H1 (cell line): ENCODE results near the gene RPSA. TPM values are rescaled to one million over a fixed set of nuclear protein-coding genes. Genes with fewer than 3 reads are reported as not detected.

Source experiments
- CTCF ChIA-PET: fragments of 300-600 bp; sonication (Branson Sonifier 250); formaldehyde crosslinking; loops from one replicate; lab custom pipeline; 2021; ENCODE audit not compliant: partially characterized antibody; lab: Charles Lee
- POLR2A ChIA-PET: fragments of 300-600 bp; sonication (Branson Sonifier 250); formaldehyde crosslinking; loops from one replicate; lab custom pipeline; 2021; ENCODE audit warnings: inconsistent platforms; ENCODE audit not compliant: partially characterized antibody; lab: Charles Lee
- DNase-seq, 2 experiments: peaks; one replicate each; pipeline versions ENCODE4 v3.0.0 to v3.0.0-alpha.2; 2010 to 2022; ENCODE audit warnings: low spot score in 2 of 2, low read depth in 1 of 2, mixed read lengths in 1 of 2
- FAIRE-seq: peaks from 2 replicates; lab custom pipeline; 2011; peaks lifted over from hg19 to GRCh38; lab: Jason Lieb, UNC
- H2AFZ ChIP-seq: 2 replicates; pipeline ENCODE4 v1.8.1; 2012; ENCODE audit warnings: low read length, inconsistent platforms
- H2AK5ac ChIP-seq: 2 replicates; pipeline ENCODE4 v1.6.1; 2013; ENCODE audit warnings: low read depth, low read length
- H2BK120ac ChIP-seq: replicated peaks from 2 replicates; pipeline ENCODE3; 2013; ENCODE audit warnings: low read depth, low read length, inconsistent platforms
- H2BK12ac ChIP-seq: 2 replicates; pipeline ENCODE4 v1.6.1; 2013; ENCODE audit warnings: low read depth, low read length
- H2BK15ac ChIP-seq: 2 replicates; pipeline ENCODE4 v1.6.1; 2013; ENCODE audit warnings: low read length
- H2BK20ac ChIP-seq: 2 replicates; pipeline ENCODE4 v1.6.1; 2013; ENCODE audit warnings: low read length
- H2BK5ac ChIP-seq: 2 replicates; pipeline ENCODE4 v1.6.1; 2013; ENCODE audit warnings: low read depth, low read length
- H3K14ac ChIP-seq: 2 replicates; pipeline ENCODE4 v1.6.1; 2013; ENCODE audit warnings: inconsistent platforms; ENCODE audit not compliant: insufficient read length
- H3K18ac ChIP-seq: 2 replicates; pipeline ENCODE4 v1.6.1; 2013; ENCODE audit warnings: low read length; ENCODE audit errors: extremely low read depth
- H3K23ac ChIP-seq: 2 replicates; pipeline ENCODE4 v1.6.1; 2013; ENCODE audit warnings: inconsistent platforms; ENCODE audit not compliant: insufficient read length
- H3K23me2 ChIP-seq: 2 replicates; pipeline ENCODE4 v1.6.1; 2013; ENCODE audit warnings: low read depth, low read length
- H3K27ac ChIP-seq: 2 replicates; pipeline ENCODE4 v1.6.1; 2011; ENCODE audit warnings: low read depth, low read length, inconsistent platforms
- H3K27me3 ChIP-seq, 4 experiments: replicated peaks in 1 of 4; 1 replicate in 1 of 4; 2 replicates in 3 of 4; pipeline versions ENCODE4 v1.6.1 to v1.8.1; 2011 to 2013; ENCODE audit warnings: low read length in 3 of 4, mild to moderate bottlenecking in 3 of 4, inconsistent platforms in 2 of 4, mixed read lengths in 2 of 4, moderate library complexity in 1 of 4; ENCODE audit not compliant: control insufficient read depth in 3 of 4, insufficient read depth in 3 of 4; ENCODE audit errors: extremely low read depth in 1 of 4
- H3K36me3 ChIP-seq, 4 experiments: 2 replicates each; pipeline versions ENCODE4 v1.6.1 to v1.8.1; 2011 to 2013; ENCODE audit warnings: mild to moderate bottlenecking in 4 of 4, low read length in 3 of 4, moderate library complexity in 2 of 4, control low read depth in 1 of 4, inconsistent platforms in 1 of 4; ENCODE audit not compliant: insufficient read depth in 4 of 4, control insufficient read depth in 2 of 4
- H3K4ac ChIP-seq: replicated peaks from 2 replicates; pipeline ENCODE3; 2013; ENCODE audit warnings: low read length, low read depth, mixed read lengths, inconsistent platforms; ENCODE audit not compliant: insufficient read length
- H3K4me1 ChIP-seq, 4 experiments: replicated peaks in 1 of 4; 1 replicate in 1 of 4; 2 replicates in 3 of 4; pipeline versions ENCODE4 v1.6.1 to v1.8.1; 2011 to 2013; ENCODE audit warnings: low read length in 3 of 4, inconsistent platforms in 2 of 4, mixed read lengths in 1 of 4; ENCODE audit not compliant: insufficient read depth in 4 of 4, control insufficient read depth in 3 of 4
- H3K4me2 ChIP-seq, 2 experiments: 2 replicates each; pipeline versions ENCODE4 v1.6.1 to v1.8.1; 2011 to 2013; ENCODE audit warnings: low read depth in 2 of 2, low read length in 2 of 2, control low read depth in 1 of 2, inconsistent platforms in 1 of 2, mild to moderate bottlenecking in 1 of 2; ENCODE audit not compliant: insufficient read depth in 1 of 2
- H3K4me3 ChIP-seq, 4 experiments: fragments of 200-600, 300-600 bp in 1 of 4; sonication (generic), shearing (Covaris generic), sonication (Bioruptor Twin) in 1 of 4; 2 replicates each; pipeline versions ENCODE4 v1.5.1 to v1.8.1; 2011 to 2016; ENCODE audit warnings: low read length in 4 of 4, low read depth in 3 of 4, control low read depth in 2 of 4, inconsistent platforms in 2 of 4, mild to moderate bottlenecking in 2 of 4, mixed read lengths in 1 of 4, moderate library complexity in 1 of 4; ENCODE audit not compliant: insufficient read depth in 2 of 4; ENCODE audit errors: extremely low read depth in 1 of 4
- H3K56ac ChIP-seq: replicated peaks from 2 replicates; pipeline ENCODE3; 2013; ENCODE audit warnings: low read depth, mild to moderate bottlenecking, mixed read lengths, low read length, inconsistent platforms; ENCODE audit not compliant: insufficient read length
- H3K79me1 ChIP-seq: 2 replicates; pipeline ENCODE4 v1.6.1; 2013; ENCODE audit warnings: low read depth, low read length, control low read depth
- H3K79me2 ChIP-seq, 2 experiments: 2 replicates each; pipeline versions ENCODE4 v1.6.1 to v1.8.1; 2012 to 2013; ENCODE audit warnings: low read length in 2 of 2, mild to moderate bottlenecking in 2 of 2, inconsistent platforms in 1 of 2; ENCODE audit not compliant: insufficient read depth in 2 of 2, control insufficient read depth in 1 of 2
- H3K9ac ChIP-seq, 4 experiments: replicated peaks in 1 of 4; 1 replicate in 1 of 4; 2 replicates in 3 of 4; pipeline versions ENCODE4 v1.6.1 to v1.8.1; 2011 to 2013; ENCODE audit warnings: low read depth in 3 of 4, low read length in 3 of 4, control low read depth in 2 of 4, mild to moderate bottlenecking in 2 of 4, moderate library complexity in 2 of 4, inconsistent platforms in 1 of 4; ENCODE audit errors: extremely low read depth in 1 of 4
- H3K9me3 ChIP-seq, 2 experiments: 2 replicates each; pipeline versions ENCODE4 v1.6.1 to v1.8.1; 2012 to 2013; ENCODE audit warnings: mild to moderate bottlenecking in 2 of 2, moderate library complexity in 2 of 2, control low read depth in 1 of 2, inconsistent platforms in 1 of 2, low read depth in 1 of 2, low read length in 1 of 2, mixed read lengths in 1 of 2; ENCODE audit not compliant: insufficient read depth in 2 of 2
- H4K20me1 ChIP-seq, 2 experiments: replicated peaks in 1 of 2; 2 replicates each; pipeline versions ENCODE3 to v1.8.1; 2011 to 2013; ENCODE audit warnings: inconsistent platforms in 2 of 2, low read length in 2 of 2, mild to moderate bottlenecking in 1 of 2; ENCODE audit not compliant: insufficient read depth in 2 of 2, control insufficient read depth in 1 of 2
- H4K5ac ChIP-seq: 2 replicates; pipeline ENCODE4 v1.6.1; 2013; ENCODE audit warnings: low read length, low read depth, mixed read lengths, inconsistent platforms; ENCODE audit not compliant: insufficient read length
- H4K8ac ChIP-seq: 2 replicates; pipeline ENCODE4 v1.8.0; 2013; ENCODE audit warnings: mild to moderate bottlenecking, moderate library complexity, low read length, inconsistent platforms; ENCODE audit not compliant: insufficient read depth; ENCODE audit errors: extremely low read depth
- H4K91ac ChIP-seq: replicated peaks from 2 replicates; pipeline ENCODE3; 2013; ENCODE audit warnings: low read length, mixed read lengths, inconsistent platforms; ENCODE audit not compliant: insufficient read length
- BACH1 ChIP-seq: IDR thresholded peaks from 2 replicates; pipeline ENCODE4 v1.6.1; 2012; ENCODE audit warnings: low read length, improper control_type of control experiment
- CTBP2 ChIP-seq: IDR thresholded peaks from 2 replicates; pipeline ENCODE4 v1.7.0; 2011; ENCODE audit warnings: borderline replicate concordance, mild to moderate bottlenecking, moderate library complexity, mixed read lengths, low read length; ENCODE audit not compliant: insufficient read depth, insufficient read length
- CTCF ChIP-seq, 3 experiments: IDR thresholded peaks; 1 replicate in 2 of 3; 2 replicates in 1 of 3; pipeline versions ENCODE4 v1.5.1 to v1.6.1; 2011; ENCODE audit warnings: low read length in 3 of 3, mild to moderate bottlenecking in 3 of 3, inconsistent platforms in 2 of 3, low read depth in 1 of 3, moderate library complexity in 1 of 3; ENCODE audit not compliant: insufficient read depth in 1 of 3; ENCODE audit errors: control extremely low read depth in 1 of 3
- FOSL1 ChIP-seq: IDR thresholded peaks from 2 replicates; pipeline ENCODE4 v1.6.1; 2011; ENCODE audit warnings: mild to moderate bottlenecking, low read depth, low read length, moderate library complexity; ENCODE audit not compliant: insufficient read depth
- NRF1 ChIP-seq: IDR thresholded peaks from 2 replicates; pipeline ENCODE4 v1.6.1; 2011; ENCODE audit warnings: mild to moderate bottlenecking, low read depth, low read length, improper control_type of control experiment
- PHF8 ChIP-seq: fragments of 200-600 bp; sonication (generic); conservative IDR thresholded peaks from 2 replicates; pipeline ENCODE4 v1.7.1; 2012; ENCODE audit warnings: low read depth, mild to moderate bottlenecking, inconsistent platforms, low read length, moderate library complexity
- POLR2A ChIP-seq, 2 experiments: IDR thresholded peaks; 1 replicate in 1 of 2; 2 replicates in 1 of 2; pipeline ENCODE4 v1.6.1; 2011; ENCODE audit warnings: low read depth in 2 of 2, low read length in 2 of 2, mild to moderate bottlenecking in 2 of 2; ENCODE audit errors: control extremely low read depth in 1 of 2
- POLR2AphosphoS5 ChIP-seq: IDR thresholded peaks from 2 replicates; pipeline ENCODE4 v1.6.1; 2011; ENCODE audit warnings: low read depth, low read length
- RNF2 ChIP-seq: fragments of 200-900, 300-1000 bp; sonication (generic); IDR thresholded peaks from 2 replicates; pipeline ENCODE4 v1.7.1; 2016; ENCODE audit warnings: borderline replicate concordance, low read depth, mild to moderate bottlenecking, antibody characterized with exemption, low read length; ENCODE audit not compliant: poor library complexity, severe bottlenecking; ENCODE audit errors: missing control alignments
- SP2 ChIP-seq: IDR thresholded peaks from 2 replicates; pipeline ENCODE4 v1.6.1; 2012; ENCODE audit warnings: mild to moderate bottlenecking, low read length, inconsistent platforms
- TCF12 ChIP-seq: IDR thresholded peaks from 2 replicates; pipeline ENCODE4 v1.6.1; 2011; ENCODE audit warnings: low read depth, mild to moderate bottlenecking, low read length
- WGBS, 2 experiments: shearing (Covaris generic) in 1 of 2; methylation state at CpG; one replicate each; pipeline versions ENCODE4 v1.1.6 to v1.1.7; 2013 to 2015; ENCODE audit warnings: low lambda C conversion rate in 2 of 2, mixed read lengths in 2 of 2, inconsistent platforms in 1 of 2, low coverage in 1 of 2, missing lambda C conversion rate in 1 of 2; ENCODE audit not compliant: insufficient replicate concordance in 2 of 2, insufficient coverage in 1 of 2, insufficient read length in 1 of 2; ENCODE audit errors: extremely low coverage in 1 of 2, missing lambda C conversion rate in 1 of 2; 5-methylcytosine and 5-hydroxymethylcytosine counted together
- polyA plus RNA-seq, 7 experiments: library from polyadenylated mRNA; depleted of rRNA in 3 of 7; stranded (reverse) in 5 of 7; unstranded in 2 of 7; fragments of >200 nt in 5 of 7; fragments of 200-250 nt in 2 of 7; gene quantifications; 1 replicate in 5 of 7; 2 replicates in 1 of 7; 4 replicates in 1 of 7; pipeline versions ENCODE4 v1.2.1 to v1.2.3, GENCODE V29; 2011 to 2013; ENCODE audit warnings: missing spikeins in 2 of 7, mixed read lengths in 2 of 7
- total RNA-seq: library from RNA; stranded (reverse); fragmentation: NEBNext Ultra II Directional; extraction: Animal tissue kit (Norgen Biotek cat#: 25700); gene quantifications from 2 replicates; pipeline ENCODE4 v1.2.1, GENCODE V29; 2021

Gene RPSA
- total and polyA plus RNA-seq, 2 of the 8 experiments (the other 6 are each of a cell fraction or from before 2014, with no cell fraction given), result 2,661 to 7,468 TPM

- no peaks in the 10 kb centered on the region for H3K79me1 ChIP-seq
- no peak overlapping the region for H3K27ac ChIP-seq
- no peak overlapping the region for H2BK120ac ChIP-seq
- ChIA-PET POLR2A (interaction anchor here (2.6 to 4.5 kb wide), 2 partner anchors 25 to 32 kb away, joined by 15 to 30 read pairs; partner anchors contain the start of gene RPSA), CTCF (interaction anchor here (0.9 to 3.6 kb wide), 3 partner anchors 9 to 59 kb away, joined by 4 to 24 read pairs (median 6); no protein-coding TSS in a partner anchor)
- no peak overlapping the region for H2BK15ac ChIP-seq
- no peak overlapping the region for H2BK12ac ChIP-seq
- H2AFZ ChIP-seq, result no peak overlapping the region
- no peak overlapping the region for H3K56ac ChIP-seq
- DNase-seq (no peak), FAIRE-seq (no peak)
- no peaks in the 10 kb centered on the region for H4K20me1 ChIP-seq
- H3K23ac ChIP-seq, result no peak overlapping the region
- no peaks in the 10 kb centered on the region for H3K36me3 ChIP-seq
- no peak overlapping the region for H3K9ac ChIP-seq
- no peak overlapping the region for H2AK5ac ChIP-seq
- no peak overlapping the region for H3K4ac ChIP-seq
- no peak overlapping the region for H2BK20ac ChIP-seq
- no peak overlapping the region for H3K18ac ChIP-seq
- no peaks in the 10 kb centered on the region for H3K9me3 ChIP-seq
- no peaks in the 10 kb centered on the region for H3K27me3 ChIP-seq
- H4K8ac ChIP-seq, result no peak overlapping the region
- H3K4me1 ChIP-seq, result no peaks in the 10 kb centered on the region
- no peak overlapping the region for H2BK5ac ChIP-seq
- H4K91ac ChIP-seq, result no peak overlapping the region
- H3K14ac ChIP-seq, result no peak overlapping the region
- H3K4me3 ChIP-seq, result no peak overlapping the region
- H4K5ac ChIP-seq, result no peak overlapping the region
- H3K23me2 ChIP-seq, result no peaks in the 10 kb centered on the region
- H3K79me2 ChIP-seq, result no peaks in the 10 kb centered on the region
- H3K4me2 ChIP-seq, result no peak overlapping the region
- WGBS, 2 experiments, result 93% methylated on average over 6 of the region's 8 CpGs; no CpG with 5 or more reads in 1 of the 2 experiments
- TF ChIP-seq FOSL1, result no peak
- TF ChIP-seq TCF12, result no peak
- no peak for TF ChIP-seq POLR2A (IDR thresholded peaks at IDR 0.05; ENCODE audit: control extremely low read depth in 1 of 2, low read depth in 2 of 2, low read length in 2 of 2)
- TF ChIP-seq PHF8, result no peak
- TF ChIP-seq RNF2, result no peak
- TF ChIP-seq CTBP2, result no peak
- TF ChIP-seq NRF1, result no peak
- no peak for TF ChIP-seq BACH1
- no peak for TF ChIP-seq POLR2AphosphoS5
- no peak for TF ChIP-seq CTCF (IDR thresholded peaks at IDR 0.05; ENCODE audit: control extremely low read depth in 1 of 3, insufficient read depth in 1 of 3, low read depth in 1 of 3, low read length in 3 of 3)
- TF ChIP-seq SP2, result no peak
Measured at GRCh38 chr3:39440316-39440715, 33.8 kb downstream of the RPSA start.
